ENCODE results near the gene DLGAP1. TPM values are rescaled to one million over a fixed set of nuclear protein-coding genes. Genes with fewer than 3 reads are reported as not detected.

Gene DLGAP1
- total and polyA plus RNA-seq, 2 of the 8 experiments (the other 6 are each of a cell fraction or from before 2014, with no cell fraction given), result 11.8 to 16.9 TPM

DNA sequence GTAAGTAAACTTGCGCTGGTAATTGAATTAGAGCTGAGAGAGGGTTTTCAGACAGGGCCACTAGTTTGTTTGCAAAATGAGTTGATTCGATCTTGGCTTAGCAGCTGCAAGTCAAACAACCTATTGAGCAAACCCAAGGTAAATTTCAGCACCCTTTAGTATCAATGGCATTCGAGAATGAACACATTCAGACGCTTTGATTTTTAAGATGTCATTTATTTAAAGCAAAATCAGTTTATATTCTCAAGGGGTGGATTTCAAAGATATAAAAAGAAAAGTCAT is 960.9 kb downstream of the DLGAP1 start:
- no peak overlapping the region for H3K56ac ChIP-seq (replicated peaks; ENCODE audit: insufficient read length, low read depth, low read length)
- H3K36me3 ChIP-seq (ENCODE audit: control insufficient read depth in 2 of 4, insufficient read depth in 4 of 4, low read length in 3 of 4), result no peaks in the 10 kb centered on the region
- no peaks in the 10 kb centered on the region for H3K9me3 ChIP-seq (ENCODE audit: insufficient read depth in 2 of 2, low read depth in 1 of 2, low read length in 1 of 2)
- 86% methylated on average over 4 of the region's 4 CpGs; no CpG with 5 or more reads in 1 of the 2 experiments for WGBS, 2 experiments (ENCODE audit: extremely low coverage in 1 of 2, insufficient coverage in 1 of 2, insufficient read length in 1 of 2, insufficient replicate concordance in 2 of 2, low coverage in 1 of 2, low lambda C conversion rate in 2 of 2, missing lambda C conversion rate in 1 of 2)
- H3K23ac ChIP-seq (ENCODE audit: insufficient read length), result no peak overlapping the region
- H3K9ac ChIP-seq (replicated peaks in 1 of 4; ENCODE audit: extremely low read depth in 1 of 4, low read depth in 3 of 4, low read length in 3 of 4), result no peak overlapping the region
- no peak overlapping the region for H2BK15ac ChIP-seq (ENCODE audit: low read length)
- 0 out of 2 replicates have a peak overlapping the region, but pooled peaks have one; percentile 48 for H2BK20ac ChIP-seq (ENCODE audit: low read length)
- FAIRE-seq, result no peak
- CTCF ChIA-PET (ENCODE audit: partially characterized antibody), result interaction anchor here (0.6 to 3.5 kb wide), 7 partner anchors 10 to 196 kb away, joined by 3 to 12 read pairs (median 5); no protein-coding TSS in a partner anchor
- H3K79me1 ChIP-seq (ENCODE audit: low read depth, low read length), result no peaks in the 10 kb centered on the region
- POLR2A ChIA-PET (ENCODE audit: partially characterized antibody), result no interaction called here
- H3K79me2 ChIP-seq (ENCODE audit: control insufficient read depth in 1 of 2, insufficient read depth in 2 of 2, low read length in 2 of 2), result no peaks in the 10 kb centered on the region
- no peak overlapping the region for H3K27ac ChIP-seq (ENCODE audit: low read depth, low read length)
- H4K20me1 ChIP-seq (replicated peaks in 1 of 2; ENCODE audit: control insufficient read depth in 1 of 2, insufficient read depth in 2 of 2, low read length in 2 of 2), result no peaks in the 10 kb centered on the region
- no peak for DNase-seq (ENCODE audit: low read depth in 1 of 2, low spot score in 2 of 2)
- peak overlapping the region; percentile 1; the same call in 1 of the 2 replicates for H2AFZ ChIP-seq (ENCODE audit: low read length)
- no peak overlapping the region for H3K4ac ChIP-seq (replicated peaks; ENCODE audit: insufficient read length, low read depth, low read length)
- H3K27me3 ChIP-seq (replicated peaks in 1 of 4; ENCODE audit: control insufficient read depth in 3 of 4, extremely low read depth in 1 of 4, insufficient read depth in 3 of 4, low read length in 3 of 4), result no peaks in the 10 kb centered on the region; a peak in 4 of 7 replicates
- H3K23me2 ChIP-seq (ENCODE audit: low read depth, low read length), result peaks cover 2% of the 10 kb centered on the region; the same call in 1 of the 2 replicates
- no peak overlapping the region for H3K4me2 ChIP-seq (ENCODE audit: insufficient read depth in 1 of 2, low read depth in 2 of 2, low read length in 2 of 2)
- no peak overlapping the region for H2BK120ac ChIP-seq (replicated peaks; ENCODE audit: low read depth, low read length)
- no peak overlapping the region for H2BK12ac ChIP-seq (ENCODE audit: low read depth, low read length)
- peaks cover 0 to 8% (median 4%) of the 10 kb centered on the region in 4 experiments; a peak in 4 of 7 replicates for H3K4me1 ChIP-seq (replicated peaks in 1 of 4; ENCODE audit: control insufficient read depth in 3 of 4, insufficient read depth in 4 of 4, low read length in 3 of 4)
- H2AK5ac ChIP-seq (ENCODE audit: low read depth, low read length), result no peak overlapping the region
- no peak overlapping the region for H2BK5ac ChIP-seq (ENCODE audit: low read depth, low read length)
- H3K18ac ChIP-seq (ENCODE audit: extremely low read depth, low read length), result no peak overlapping the region
- no peak overlapping the region for H3K14ac ChIP-seq (ENCODE audit: insufficient read length)
- H4K91ac ChIP-seq (replicated peaks; ENCODE audit: insufficient read length, low read length), result no peak overlapping the region
- H3K4me3 ChIP-seq (ENCODE audit: extremely low read depth in 1 of 4, insufficient read depth in 2 of 4, low read depth in 3 of 4, low read length in 4 of 4), result no peak overlapping the region
- H4K8ac ChIP-seq (ENCODE audit: extremely low read depth, insufficient read depth, low read length), result no peak overlapping the region
- no peak overlapping the region for H4K5ac ChIP-seq (ENCODE audit: insufficient read length, low read depth, low read length)
- TF ChIP-seq CEBPB (IDR thresholded peaks at IDR 0.05; ENCODE audit: low read depth, low read length) (no peak), POLR2A (IDR thresholded peaks at IDR 0.05; ENCODE audit: control extremely low read depth in 1 of 2, low read depth in 2 of 2, low read length in 2 of 2) (no peak), RAD21 (IDR thresholded peaks at IDR 0.05 in 1 of 2, conservative IDR thresholded peaks at IDR 0.05 in 1 of 2; ENCODE audit: low read depth in 2 of 2, low read length in 2 of 2) (no peak), CHD1 (IDR thresholded peaks at IDR 0.05; ENCODE audit: low read depth, low read length) (no peak), NRF1 (IDR thresholded peaks at IDR 0.05; ENCODE audit: low read depth, low read length) (no peak), TCF12 (IDR thresholded peaks at IDR 0.05; ENCODE audit: low read depth, low read length) (no peak), TAF1 (IDR thresholded peaks at IDR 0.05; ENCODE audit: low read depth, low read length) (no peak), PHF8 (conservative IDR thresholded peaks at IDR 0.05; ENCODE audit: low read depth, low read length) (no peak), SRF (IDR thresholded peaks at IDR 0.05; ENCODE audit: low read depth, low read length) (no peak), HDAC6 (IDR thresholded peaks at IDR 0.05; ENCODE audit: low read depth, low read length) (no peak), GTF2F1 (IDR thresholded peaks at IDR 0.05; ENCODE audit: borderline replicate concordance, low read depth, low read length) (no peak), CBX5 (IDR thresholded peaks at IDR 0.05; ENCODE audit: low read depth, low read length) (no peak)
- TF ChIP-seq, protein P1, sequence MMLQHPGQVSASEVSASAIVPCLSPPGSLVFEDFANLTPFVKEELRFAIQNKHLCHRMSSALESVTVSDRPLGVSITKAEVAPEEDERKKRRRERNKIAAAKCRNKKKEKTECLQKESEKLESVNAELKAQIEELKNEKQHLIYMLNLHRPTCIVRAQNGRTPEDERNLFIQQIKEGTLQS (IDR thresholded peaks at IDR 0.05; ENCODE audit: insufficient read depth, low read depth, low read length), result no peak
- TF ChIP-seq, protein P2, sequence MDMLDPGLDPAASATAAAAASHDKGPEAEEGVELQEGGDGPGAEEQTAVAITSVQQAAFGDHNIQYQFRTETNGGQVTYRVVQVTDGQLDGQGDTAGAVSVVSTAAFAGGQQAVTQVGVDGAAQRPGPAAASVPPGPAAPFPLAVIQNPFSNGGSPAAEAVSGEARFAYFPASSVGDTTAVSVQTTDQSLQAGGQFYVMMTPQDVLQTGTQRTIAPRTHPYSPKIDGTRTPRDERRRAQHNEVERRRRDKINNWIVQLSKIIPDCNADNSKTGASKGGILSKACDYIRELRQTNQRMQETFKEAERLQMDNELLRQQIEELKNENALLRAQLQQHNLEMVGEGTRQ (IDR thresholded peaks at IDR 0.05; ENCODE audit: low read length), result no peak
